Measurements from ENCODE around the gene PSMD13. TPM values are rescaled to one million over a fixed set of nuclear protein-coding genes. Genes with fewer than 3 reads are reported as not detected.

The PSMD13 gene
- total RNA-seq, 1 experiment from 2014 or later: 179 TPM

- ChIA-PET POLR2A (no interaction called here), RAD21 (ENCODE audit: low non-redundant PET in 1 of 2, low total read pairs in 2 of 2, uncharacterized antibody in 2 of 2, unreplicated experiment in 2 of 2) (no interaction called here), CTCF (no interaction called here)
- no peak overlapping the region for H3K27ac ChIP-seq (ENCODE audit: low read depth, low read length)
- H3K4me2 ChIP-seq (ENCODE audit: low read length): no peak overlapping the region
- H3K27me3 ChIP-seq (ENCODE audit: insufficient read depth, low read length): no peaks in the 10 kb centered on the region
- no peaks in the 10 kb centered on the region for H4K20me1 ChIP-seq (ENCODE audit: insufficient read depth)
- DNase-seq (ENCODE audit: low read depth, low spot score) (no peak), ATAC-seq (no peak)
- H3K4me3 ChIP-seq (replicated peaks in 1 of 2; ENCODE audit: low read depth in 1 of 2, low read length in 2 of 2): no peak overlapping the region
- H2AFZ ChIP-seq (ENCODE audit: low read depth, low read length, poor library complexity, severe bottlenecking): no peak overlapping the region
- BruUV-seq (replicated peaks): no TSS peak
- no peaks in the 10 kb centered on the region for H3K9me3 ChIP-seq (ENCODE audit: control insufficient read depth in 1 of 2, insufficient read depth in 1 of 2, low read depth in 1 of 2, low read length in 2 of 2)
- intact Hi-C loops (cut with micrococcal nuclease): no loop called here
- H3K36me3 ChIP-seq (ENCODE audit: control insufficient read depth in 1 of 2, insufficient read depth in 2 of 2, low read length in 2 of 2): peaks cover 32 to 37% of the 10 kb centered on the region in 2 experiments
- no peaks in the 10 kb centered on the region for H3K9me2 ChIP-seq (ENCODE audit: insufficient read depth)
- H3K79me2 ChIP-seq (ENCODE audit: insufficient read depth, low read length): no peaks in the 10 kb centered on the region
- no peak overlapping the region for H3K9ac ChIP-seq (ENCODE audit: low read length)
- TF ChIP-seq TCF7L2 (IDR thresholded peaks at IDR 0.05; ENCODE audit: borderline replicate concordance, extremely low read depth, insufficient read depth, insufficient read length) (no peak), ZBTB33 (IDR thresholded peaks at IDR 0.05; ENCODE audit: extremely low read depth, insufficient replicate concordance, low read length) (no peak), CTCF (IDR thresholded peaks at IDR 0.05 in 2 of 3, conservative IDR thresholded peaks at IDR 0.05 in 1 of 3; ENCODE audit: borderline replicate concordance in 1 of 3, insufficient read depth in 1 of 3, low read depth in 2 of 3, low read length in 2 of 3) (no peak), REST (IDR thresholded peaks at IDR 0.05; ENCODE audit: low read depth) (no peak), POLR2AphosphoS5 (IDR thresholded peaks at IDR 0.05; ENCODE audit: low read depth, low read length) (no peak), FOSL1 (IDR thresholded peaks at IDR 0.05; ENCODE audit: low read depth) (no peak), YY1 (IDR thresholded peaks at IDR 0.05; ENCODE audit: extremely low read depth, insufficient replicate concordance, low read depth, low read length) (no peak), CBX3 (IDR thresholded peaks at IDR 0.05; ENCODE audit: low read depth) (no peak), EZH2 (IDR thresholded peaks at IDR 0.05) (no peak), ELF1 (IDR thresholded peaks at IDR 0.05; ENCODE audit: borderline replicate concordance, low read depth) (no peak), MAX (IDR thresholded peaks at IDR 0.05) (no peak), ZNF274 (IDR thresholded peaks at IDR 0.05; ENCODE audit: low read depth, low read length) (no peak), SRF (IDR thresholded peaks at IDR 0.05; ENCODE audit: low read depth) (no peak), EZH2phosphoT487 (IDR thresholded peaks at IDR 0.05; ENCODE audit: borderline replicate concordance) (no peak), SIN3A (IDR thresholded peaks at IDR 0.05; ENCODE audit: low read depth) (no peak), JUND (IDR thresholded peaks at IDR 0.05) (no peak), POLR2A (IDR thresholded peaks at IDR 0.05; ENCODE audit: borderline replicate concordance, extremely low read depth, insufficient read depth, insufficient read length) (no peak)
- no peaks in the 10 kb centered on the region for H3K4me1 ChIP-seq (ENCODE audit: control insufficient read depth in 1 of 2, insufficient read depth in 2 of 2, low read length in 2 of 2)
Observed at GRCh38 chr11:253886-254270, 17.1 kb downstream of the PSMD13 start.

All from HCT116 (cell line).